Uterus (tissue), 2 donors: ENCODE results near the gene SLC44A2.

Experiments
- CTCF ChIP-seq, 4 experiments: fragments of 200-600 bp in 2 of 4; fragments of 450-650 bp in 2 of 4; sonication (generic) in 2 of 4; IDR thresholded peaks; one replicate each; pipeline ENCODE4 v1.5.1; 2016 to 2019; ENCODE audit warnings: antibody characterized with exemption in 4 of 4, mild to moderate bottlenecking in 2 of 4, moderate library complexity in 1 of 4
- POLR2A ChIP-seq, 2 donors: fragments of 450-650 bp; IDR thresholded peaks; one replicate each; pipeline ENCODE4 v1.6.1; 2016; ENCODE audit warnings: antibody characterized with exemption in 2 of 2, mild to moderate bottlenecking in 1 of 2, moderate library complexity in 1 of 2

GRCh38 chr19:10644260-10645007 lies 19.1 kb downstream of the SLC44A2 start:
- peak; percentile 86 to 96 (median 91) for TF ChIP-seq CTCF (IDR thresholded peaks at IDR 0.05)
- TF ChIP-seq POLR2A (IDR thresholded peaks at IDR 0.05) = no peak
